WI38 (cell line): Measurements from ENCODE around the gene TST.
A peak's percentile ranks its signal among the peaks of the same experiment; 100 is the strongest.

Experiments
- H3K4me3 ChIP-seq: 2 replicates; pipeline ENCODE4 v1.5.1; 2011; ENCODE audit warnings: low read depth, mild to moderate bottlenecking, control low read depth, low read length
- CTCF ChIP-seq: IDR thresholded peaks from 2 replicates; pipeline ENCODE4 v1.5.1; 2012; ENCODE audit warnings: low read depth, mild to moderate bottlenecking, control low read depth, low read length

TST gene

GRCh38 chr22:37053310-37054055 lies 34.2 kb upstream of the TST start:
- TF ChIP-seq CTCF, result no peak
- H3K4me3 ChIP-seq, result no peak overlapping the region

GRCh38 chr22:37052386-37053309 lies 33.4 kb upstream of the TST start:
- TF ChIP-seq CTCF, result no peak
- peak overlapping the region; percentile 84 for H3K4me3 ChIP-seq

- H3K4me3 ChIP-seq, result peak within 1 kb of the TSS; percentile 84
- TF ChIP-seq CTCF, result no peak
Measured at GRCh38 chr22:37051391-37052385, 32.4 kb upstream of the TST start, which contains the start of gene KCTD17. KCTD17 (plus strand) TSS chr22:37051742; CDS start chr22:37051761, 19 bp downstream.

- no peak overlapping the region for H3K4me3 ChIP-seq
- TF ChIP-seq CTCF, result no peak
Measured at GRCh38 chr22:37050913-37051312, 31.7 kb upstream of the TST start.

GRCh38 chr22:37049224-37049623 lies 30.0 kb upstream of the TST start:
- H3K4me3 ChIP-seq, result no peak overlapping the region
- TF ChIP-seq CTCF, result no peak

GRCh38 chr22:37048133-37048532 lies 28.9 kb upstream of the TST start:
- TF ChIP-seq CTCF, result no peak
- H3K4me3 ChIP-seq, result no peak overlapping the region
